Sigmoid colon (tissue), 7 donors: ENCODE results near the gene STK39. TPM values are rescaled to one million over a fixed set of nuclear protein-coding genes. Genes with fewer than 3 reads are reported as not detected.

Experiments
- DNase-seq: peaks from one replicate; pipeline ENCODE4 v3.0.0-alpha.2; 2019
- H3K27ac ChIP-seq, 4 donors: fragments of 200-600 bp; sonication (generic); one replicate each; pipeline ENCODE4 v1.5.1; 2016 to 2019; ENCODE audit warnings: mild to moderate bottlenecking in 1 of 4
- H3K27me3 ChIP-seq, 3 donors: fragments of 200-600 bp; sonication (generic); one replicate each; pipeline ENCODE4 v1.5.1; 2019; ENCODE audit warnings: mild to moderate bottlenecking in 1 of 3
- H3K36me3 ChIP-seq, 4 donors: fragments of 200-600 bp; sonication (generic); one replicate each; pipeline ENCODE4 v1.5.1; 2016 to 2019
- H3K4me1 ChIP-seq, 4 donors: fragments of 200-600 bp; sonication (generic); one replicate each; pipeline ENCODE4 v1.5.1; 2017 to 2019
- H3K4me3 ChIP-seq, 4 donors: fragments of 200-600 bp; sonication (generic); one replicate each; pipeline ENCODE4 v1.5.1; 2017 to 2019; ENCODE audit warnings: mild to moderate bottlenecking in 2 of 4, moderate library complexity in 1 of 4
- H3K9me3 ChIP-seq, 4 donors: fragments of 200-600 bp in 3 of 4; sonication (generic) in 3 of 4; one replicate each; pipeline versions ENCODE4 v1.5.1 to v1.6.1; 2013 to 2019
- EP300 ChIP-seq, 4 donors: sonication (generic); formaldehyde crosslinking; IDR thresholded peaks; one replicate each; pipeline ENCODE4 v1.6.1; 2017; ENCODE audit warnings: antibody characterized with exemption in 4 of 4
- POLR2A ChIP-seq, 2 donors: fragments of 450-650 bp; IDR thresholded peaks; one replicate each; pipeline ENCODE4 v1.6.1; 2016; ENCODE audit warnings: antibody characterized with exemption in 2 of 2, mild to moderate bottlenecking in 2 of 2, moderate library complexity in 2 of 2
- POLR2AphosphoS5 ChIP-seq, 4 donors: sonication (generic); formaldehyde crosslinking; IDR thresholded peaks; one replicate each; pipeline ENCODE4 v1.6.1; 2017; ENCODE audit warnings: antibody characterized with exemption in 4 of 4
- WGBS, 2 donors: extraction: QIAGEN DNeasy Blood & Tissue Kit; methylation state at CpG; one replicate each; pipeline ENCODE4 v1.1.7; 2013; 5-methylcytosine and 5-hydroxymethylcytosine counted together
- intact Hi-C: fragments of 100-400 bp; cut with DNase I; formaldehyde crosslinking; loops from one replicate; pipeline ENCODE4 v1.15.1; 2023
- polyA plus RNA-seq, 3 donors: library from polyadenylated mRNA; stranded (reverse); fragments of 200-250 nt; gene quantifications; one replicate each; pipeline ENCODE4 v1.2.3, GENCODE V29; 2013
- total RNA-seq, 4 donors: library from RNA; depleted of rRNA; stranded (reverse); fragments of >200 nt; gene quantifications; one replicate each; pipeline ENCODE4 v1.1.0, GENCODE V29; 2016
- TF ChIP-seq, protein P1 (sequence below), 4 experiments: fragments of 450-650 bp in 3 of 4; fragments of 200-600 bp in 1 of 4; IDR thresholded peaks; one replicate each; pipeline ENCODE4 v1.5.1; 2016 to 2019; ENCODE audit warnings: antibody characterized with exemption in 4 of 4, mild to moderate bottlenecking in 3 of 4, moderate library complexity in 2 of 4
- donor health status: healthy with polysubstance abuse.
- donor health status: Bipolar disorder and iron deficiency.
- donor health status: healthy.

The STK39 gene
- total and polyA plus RNA-seq, 7 donors = 13.4 to 44.9 (median 24.1) TPM

DNA sequence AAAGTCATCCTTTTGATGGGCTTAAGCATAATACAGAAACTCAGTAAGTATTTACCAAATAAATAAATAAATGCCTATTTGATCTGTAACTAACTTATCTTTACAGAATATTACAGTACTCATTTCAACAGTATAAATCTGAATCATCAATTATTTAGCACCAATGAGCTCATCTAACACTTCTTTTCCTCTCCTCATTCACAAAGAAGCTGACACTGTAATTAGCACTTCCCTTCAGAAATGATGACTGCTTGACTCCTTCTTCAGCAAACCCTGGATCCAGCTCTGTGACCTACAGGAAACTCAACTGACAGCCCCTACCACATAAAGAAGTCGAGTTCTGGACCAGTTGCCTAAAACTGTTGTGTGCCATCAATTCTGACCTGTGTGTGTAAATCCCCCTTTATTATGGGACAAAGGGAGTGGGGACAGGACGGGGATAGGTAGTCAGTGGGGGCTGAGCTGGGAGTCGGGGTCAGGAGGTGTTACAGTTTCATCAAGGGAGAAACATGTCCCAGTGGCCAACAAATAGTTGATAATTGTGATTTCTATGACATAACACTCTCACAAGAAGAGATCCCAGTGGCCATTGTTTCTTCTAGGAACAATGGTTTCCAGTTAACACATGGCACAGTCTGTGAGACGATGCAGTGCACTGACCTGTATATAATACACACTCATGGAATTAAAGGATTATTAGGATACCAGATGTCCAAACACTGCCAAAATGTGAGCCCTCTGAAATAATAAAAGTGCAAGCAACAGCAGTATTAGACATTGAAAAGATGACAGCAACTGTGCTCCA, 68.7 kb downstream of the STK39 start:
- no peaks in the 10 kb centered on the region for H3K27me3 ChIP-seq
- TF ChIP-seq POLR2A (IDR thresholded peaks at IDR 0.05) (no peak), POLR2AphosphoS5 (IDR thresholded peaks at IDR 0.05) (no peak), EP300 (IDR thresholded peaks at IDR 0.05) (no peak)
- TF ChIP-seq, protein P1, sequence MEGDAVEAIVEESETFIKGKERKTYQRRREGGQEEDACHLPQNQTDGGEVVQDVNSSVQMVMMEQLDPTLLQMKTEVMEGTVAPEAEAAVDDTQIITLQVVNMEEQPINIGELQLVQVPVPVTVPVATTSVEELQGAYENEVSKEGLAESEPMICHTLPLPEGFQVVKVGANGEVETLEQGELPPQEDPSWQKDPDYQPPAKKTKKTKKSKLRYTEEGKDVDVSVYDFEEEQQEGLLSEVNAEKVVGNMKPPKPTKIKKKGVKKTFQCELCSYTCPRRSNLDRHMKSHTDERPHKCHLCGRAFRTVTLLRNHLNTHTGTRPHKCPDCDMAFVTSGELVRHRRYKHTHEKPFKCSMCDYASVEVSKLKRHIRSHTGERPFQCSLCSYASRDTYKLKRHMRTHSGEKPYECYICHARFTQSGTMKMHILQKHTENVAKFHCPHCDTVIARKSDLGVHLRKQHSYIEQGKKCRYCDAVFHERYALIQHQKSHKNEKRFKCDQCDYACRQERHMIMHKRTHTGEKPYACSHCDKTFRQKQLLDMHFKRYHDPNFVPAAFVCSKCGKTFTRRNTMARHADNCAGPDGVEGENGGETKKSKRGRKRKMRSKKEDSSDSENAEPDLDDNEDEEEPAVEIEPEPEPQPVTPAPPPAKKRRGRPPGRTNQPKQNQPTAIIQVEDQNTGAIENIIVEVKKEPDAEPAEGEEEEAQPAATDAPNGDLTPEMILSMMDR (IDR thresholded peaks at IDR 0.05) = no peak
- H3K27ac ChIP-seq = no peak overlapping the region
- intact Hi-C loops = no loop called here
- WGBS, 2 donors = 86 to 90% methylated on average over 4 of the region's 4 CpGs
- H3K4me1 ChIP-seq = peaks cover 0 to 12% (median 0%) of the 10 kb centered on the region in 4 donors
- DNase-seq = no peak
- no peak overlapping the region for H3K4me3 ChIP-seq
- H3K36me3 ChIP-seq = no peaks in the 10 kb centered on the region
- no peaks in the 10 kb centered on the region for H3K9me3 ChIP-seq

DNA sequence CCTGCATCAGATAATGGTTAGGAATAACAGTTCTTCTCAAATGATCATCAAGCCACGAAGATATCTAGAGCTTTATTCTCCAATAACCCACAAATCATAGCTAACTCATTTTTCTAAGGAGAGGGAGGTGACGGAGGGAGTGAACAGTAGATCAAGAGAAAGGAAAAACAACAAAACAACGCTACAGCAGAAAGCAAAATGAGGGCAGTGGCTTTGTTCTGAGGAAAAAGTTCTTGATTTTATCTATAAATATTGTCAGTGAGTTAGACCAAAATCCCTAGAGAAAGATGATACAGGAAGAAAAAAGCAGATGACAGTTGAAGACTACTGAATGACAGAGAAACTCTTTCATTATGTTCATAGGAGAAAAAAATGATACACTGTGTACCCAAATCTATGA, 71.0 kb downstream of the STK39 start:
- 66 to 88% methylated on average over 3 of the region's 3 CpGs for WGBS, 2 donors
- intact Hi-C loops = no loop called here

DNA sequence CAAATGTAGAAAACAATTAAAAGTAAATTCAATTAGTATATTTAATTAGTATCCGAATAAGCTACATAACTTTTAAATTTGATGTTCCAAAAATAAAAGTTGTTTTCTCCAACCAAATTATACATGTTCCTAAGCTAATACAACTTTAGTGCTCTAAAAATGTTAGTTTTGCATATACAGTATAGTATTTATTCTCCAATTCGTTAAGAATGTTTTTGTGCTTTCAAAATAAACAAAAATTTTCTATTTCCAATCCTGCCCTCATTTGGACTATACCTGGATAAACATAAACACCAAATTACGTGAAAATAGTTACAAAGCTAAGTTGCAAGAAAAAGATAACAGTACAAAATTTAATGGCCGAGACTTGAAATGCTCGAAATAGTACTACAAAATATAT, 71.9 kb downstream of the STK39 start:
- 85 to 91% methylated on average over 5 of the region's 5 CpGs for whole genome bisulfite sequencing, 2 donors

More for the DNA sequence above, 71.0 kb downstream of the STK39 start:
- H3K9me3 ChIP-seq = no peaks in the 10 kb centered on the region
- H3K4me1 ChIP-seq = peaks cover 0 to 12% (median 0%) of the 10 kb centered on the region in 4 donors
- H3K4me3 ChIP-seq = no peak overlapping the region
- H3K36me3 ChIP-seq = no peaks in the 10 kb centered on the region
- no peak overlapping the region for H3K27ac ChIP-seq
- TF ChIP-seq, protein P1 (IDR thresholded peaks at IDR 0.05) = no peak
- TF ChIP-seq POLR2A (IDR thresholded peaks at IDR 0.05) (no peak), EP300 (IDR thresholded peaks at IDR 0.05) (no peak), POLR2AphosphoS5 (IDR thresholded peaks at IDR 0.05) (no peak)
- no peak for DNase-seq
- H3K27me3 ChIP-seq = no peaks in the 10 kb centered on the region

DNA sequence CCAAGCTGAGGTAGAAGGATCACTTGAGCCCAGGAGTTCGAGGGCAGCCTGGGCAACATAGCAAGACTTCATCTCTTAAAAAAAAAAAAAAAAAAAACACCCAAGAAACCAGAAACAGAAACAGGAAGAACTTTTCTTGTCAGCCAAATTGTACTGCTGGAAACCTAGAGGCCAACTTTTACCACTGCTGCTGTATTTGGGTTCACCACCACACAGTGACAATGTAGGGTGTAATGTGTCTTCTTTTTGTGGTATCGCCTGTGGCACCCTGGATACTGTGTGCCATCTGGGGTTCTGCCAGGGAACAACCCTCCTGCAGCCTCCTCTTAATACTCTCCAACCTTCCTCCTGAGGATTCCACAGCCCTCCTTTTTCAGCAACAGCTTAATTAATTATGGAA, 72.6 kb downstream of the STK39 start:
- Histone ChIP-seq H3K9me3 (no peaks in the 10 kb centered on the region), H3K27me3 (no peaks in the 10 kb centered on the region), H3K27ac (no peak overlapping the region), H3K4me1 (peaks cover 0 to 12% (median 0%) of the 10 kb centered on the region in 4 donors), H3K4me3 (no peak overlapping the region), H3K36me3 (no peaks in the 10 kb centered on the region)
- 55 to 88% methylated on average over 2 of the region's 2 CpGs for WGBS, 2 donors
- DNase-seq = no peak
- TF ChIP-seq EP300 (IDR thresholded peaks at IDR 0.05) (no peak), POLR2AphosphoS5 (IDR thresholded peaks at IDR 0.05) (no peak), POLR2A (IDR thresholded peaks at IDR 0.05) (no peak)
- TF ChIP-seq, protein P1 (IDR thresholded peaks at IDR 0.05) = no peak
- intact Hi-C loops = no loop called here

More for the DNA sequence above, 71.9 kb downstream of the STK39 start:
- Histone ChIP-seq H3K4me1 (peaks cover 0 to 12% (median 0%) of the 10 kb centered on the region in 4 donors), H3K9me3 (no peaks in the 10 kb centered on the region), H3K27ac (no peak overlapping the region), H3K36me3 (no peaks in the 10 kb centered on the region), H3K4me3 (no peak overlapping the region), H3K27me3 (no peaks in the 10 kb centered on the region)
- DNase-seq = no peak
- intact Hi-C loops = no loop called here
- TF ChIP-seq POLR2AphosphoS5 (IDR thresholded peaks at IDR 0.05) = no peak
- no peak for TF ChIP-seq POLR2A (IDR thresholded peaks at IDR 0.05)
- no peak for TF ChIP-seq EP300 (IDR thresholded peaks at IDR 0.05)
- TF ChIP-seq, protein P1 (IDR thresholded peaks at IDR 0.05) = no peak
